Adipose tissue (tissue), 3 donors: ENCODE measurements around the gene TAF9B. TPM values are rescaled to one million over a fixed set of nuclear protein-coding genes. Genes with fewer than 3 reads are reported as not detected.
"Not testable (repeated sequence)": the region's sequence is repeated elsewhere in the genome, so short reads cannot be mapped to it uniquely, and the experiment has no call there.

ENCODE experiments used
- H3K27ac ChIP-seq: one replicate; pipeline ENCODE4 v1.5.1; 2013; ENCODE audit warnings: low read depth, low read length
- WGBS, 3 donors: extraction: QIAGEN DNeasy Blood & Tissue Kit; methylation state at CpG; one replicate each; pipeline ENCODE4 v1.1.7; 2013; 5-methylcytosine and 5-hydroxymethylcytosine counted together
- polyA plus RNA-seq, 3 donors: library from polyadenylated mRNA; stranded (reverse); fragments of 200-250 nt; gene quantifications; one replicate each; pipeline ENCODE4 v1.2.3, GENCODE V29; 2013
- donor health status: healthy with polysubstance abuse.
- donor health status: Bipolar disorder and iron deficiency.
- donor health status: healthy.

TAF9B gene
- polyA plus RNA-seq: 10 to 100 TPM in 2 of 3 donors, 1 to 10 TPM in 1; 4.7 to 18.8 (median 11.0) TPM

- no peak within 1 kb of the TSS for H3K27ac ChIP-seq
These were observed at the start of gene TAF9B for GRCh38 chrX:78139160-78140123. TSS of gene TAF9B (minus strand) at chrX:78139650. CDS start at chrX:78139611, 39 bp downstream.

GRCh38 chrX:78182881-78183280 is 43.4 kb upstream of the TAF9B start:
- WGBS, 3 donors: 80 to 94% (median 90%) methylated on average over 4 to 7 of the region's 7 CpGs
- no peak overlapping the region for H3K27ac ChIP-seq

More at GRCh38 chrX:78139160-78140123, at the start of gene TAF9B:
- 3 to 30% (median 6%) methylated on average over 42 to 59 of the region's 59 CpGs for WGBS, 3 donors

GRCh38 chrX:78181307-78181706 is 41.9 kb upstream of the TAF9B start:
- H3K27ac ChIP-seq: no peak overlapping the region

- H3K27ac ChIP-seq: no peak overlapping the region
These were observed 28.6 kb upstream of the TAF9B start for GRCh38 chrX:78168065-78168464.

- H3K27ac ChIP-seq: no peak overlapping the region
- WGBS, 3 donors: 72 to 78% (median 75%) methylated on average over 1 of the region's 1 CpG
These were observed 26.0 kb upstream of the TAF9B start for GRCh38 chrX:78165425-78165824.

- 61 to 83% (median 72%) methylated on average over 4 of the region's 4 CpGs for WGBS, 3 donors
- not testable (repeated sequence) for H3K27ac ChIP-seq
These were observed 23.7 kb upstream of the TAF9B start for GRCh38 chrX:78163175-78163574.

GRCh38 chrX:78160711-78161110 is 21.3 kb upstream of the TAF9B start:
- H3K27ac ChIP-seq: not testable (repeated sequence)
- WGBS, 3 donors: 71 to 89% (median 80%) methylated on average over 4 of the region's 4 CpGs

GRCh38 chrX:78157846-78158245 is 18.4 kb upstream of the TAF9B start:
- WGBS, 3 donors: 79 to 87% (median 84%) methylated on average over 9 to 10 of the region's 10 CpGs
- H3K27ac ChIP-seq: not testable (repeated sequence)

GRCh38 chrX:78157373-78157772 is 17.9 kb upstream of the TAF9B start:
- WGBS, 3 donors: 74 to 86% (median 81%) methylated on average over 2 of the region's 2 CpGs
- not testable (repeated sequence) for H3K27ac ChIP-seq

- WGBS, 3 donors: 91 to 94% (median 92%) methylated on average over 5 of the region's 5 CpGs
These were observed 7.6 kb upstream of the TAF9B start for GRCh38 chrX:78147002-78147540.

GRCh38 chrX:78140206-78140605 is 756 bp upstream of the TAF9B start:
- no peak overlapping the region for H3K27ac ChIP-seq
- 80 to 97% (median 93%) methylated on average over 9 of the region's 9 CpGs for WGBS, 3 donors

More at GRCh38 chrX:78147002-78147540, 7.6 kb upstream of the TAF9B start:
- not testable (repeated sequence) for H3K27ac ChIP-seq

- WGBS, 3 donors: 65 to 80% (median 79%) methylated on average over 4 of the region's 4 CpGs
- H3K27ac ChIP-seq: no peak overlapping the region
These were observed 6.1 kb downstream of the TAF9B start for GRCh38 chrX:78133238-78133960.

- no peak overlapping the region for H3K27ac ChIP-seq
- WGBS, 3 donors: 73 to 88% (median 87%) methylated on average over 1 of the region's 1 CpG
These were observed 8.3 kb downstream of the TAF9B start for GRCh38 chrX:78131117-78131516.

GRCh38 chrX:78130396-78130795 is 9.1 kb downstream of the TAF9B start:
- H3K27ac ChIP-seq: no peak overlapping the region
- WGBS, 3 donors: 74 to 95% (median 94%) methylated on average over 1 of the region's 1 CpG

GRCh38 chrX:78129714-78130113 is 9.7 kb downstream of the TAF9B start:
- H3K27ac ChIP-seq: no peak overlapping the region

- not testable (repeated sequence) for H3K27ac ChIP-seq
These were observed 13.7 kb downstream of the TAF9B start for GRCh38 chrX:78125781-78126180.

- 69 to 91% (median 71%) methylated on average over 1 of the region's 1 CpG for WGBS, 3 donors
- H3K27ac ChIP-seq: no peak overlapping the region
These were observed 14.3 kb downstream of the TAF9B start for GRCh38 chrX:78125148-78125547.

- WGBS, 3 donors: 71 to 83% (median 72%) methylated on average over 2 of the region's 2 CpGs
- H3K27ac ChIP-seq: no peak overlapping the region
These were observed 15.1 kb downstream of the TAF9B start for GRCh38 chrX:78124307-78124706.

- no peak overlapping the region for H3K27ac ChIP-seq
These were observed 16.3 kb downstream of the TAF9B start for GRCh38 chrX:78123190-78123589.
